Urinary bladder (tissue), 4 donors: ENCODE data around the gene TCFL5. TPM values are rescaled to one million over a fixed set of nuclear protein-coding genes. Genes with fewer than 3 reads are reported as not detected.

Experiments
- DNase-seq: peaks from one replicate; pipeline ENCODE4 v3.0.0-alpha.2; 2015; ENCODE audit errors: extremely low spot score
- H3K27ac ChIP-seq: one replicate; pipeline ENCODE4 v1.5.1; 2013; ENCODE audit warnings: low read depth, mild to moderate bottlenecking, moderate library complexity
- H3K36me3 ChIP-seq: one replicate; pipeline ENCODE4 v1.6.1; 2013; ENCODE audit warnings: mild to moderate bottlenecking, moderate library complexity; ENCODE audit not compliant: insufficient read depth
- H3K4me1 ChIP-seq: one replicate; pipeline ENCODE4 v1.6.1; 2013; ENCODE audit warnings: mild to moderate bottlenecking, moderate library complexity; ENCODE audit not compliant: insufficient read depth
- H3K4me3 ChIP-seq: one replicate; pipeline ENCODE4 v1.5.1; 2013; ENCODE audit warnings: low read depth, low read length
- WGBS: extraction: QIAGEN DNeasy Blood & Tissue Kit; methylation state at CpG from one replicate; pipeline ENCODE4 v1.1.7; 2013; 5-methylcytosine and 5-hydroxymethylcytosine counted together
- polyA plus RNA-seq: library from polyadenylated mRNA; stranded (reverse); fragments of 200-250 nt; gene quantifications from one replicate; pipeline ENCODE4 v1.2.3, GENCODE V29; 2013
- total RNA-seq: library from RNA; depleted of rRNA; stranded (reverse); fragments of >200 nt; gene quantifications from one replicate; pipeline ENCODE4 v1.2.3, GENCODE V29; 2014
- donor health status: healthy with polysubstance abuse.
- donor health status: healthy.

TCFL5 gene
- total and polyA plus RNA-seq, 2 donors, result 10.7 to 21.0 TPM

DNA sequence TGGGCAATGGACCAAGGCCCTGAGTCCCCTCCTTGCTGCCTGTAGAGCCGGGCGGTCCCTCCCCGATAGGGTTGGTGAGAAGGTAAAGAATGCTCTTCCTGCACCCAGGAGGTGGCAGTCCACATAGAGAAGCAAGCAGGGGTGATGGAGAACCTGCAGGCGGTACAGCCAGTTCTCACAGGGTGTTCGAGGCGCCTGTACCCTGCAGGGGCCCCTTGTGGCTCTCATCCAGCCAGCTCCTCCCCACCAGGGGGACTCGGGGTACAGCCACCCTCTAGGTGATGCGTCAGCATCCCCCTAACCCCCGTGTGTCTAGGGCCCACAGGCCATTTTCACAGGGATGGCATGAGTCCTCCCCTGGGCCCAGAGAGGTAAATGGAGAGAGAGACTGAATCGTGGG is 49.9 kb downstream of the TCFL5 start:
- WGBS, result 80% methylated on average over 10 of the region's 10 CpGs
- H3K36me3 ChIP-seq, result peaks cover 12% of the 10 kb centered on the region
- H3K27ac ChIP-seq, result no peak overlapping the region
- peaks cover 4% of the 10 kb centered on the region for H3K4me1 ChIP-seq
- no peak overlapping the region for H3K4me3 ChIP-seq
- DNase-seq, result no peak

DNA sequence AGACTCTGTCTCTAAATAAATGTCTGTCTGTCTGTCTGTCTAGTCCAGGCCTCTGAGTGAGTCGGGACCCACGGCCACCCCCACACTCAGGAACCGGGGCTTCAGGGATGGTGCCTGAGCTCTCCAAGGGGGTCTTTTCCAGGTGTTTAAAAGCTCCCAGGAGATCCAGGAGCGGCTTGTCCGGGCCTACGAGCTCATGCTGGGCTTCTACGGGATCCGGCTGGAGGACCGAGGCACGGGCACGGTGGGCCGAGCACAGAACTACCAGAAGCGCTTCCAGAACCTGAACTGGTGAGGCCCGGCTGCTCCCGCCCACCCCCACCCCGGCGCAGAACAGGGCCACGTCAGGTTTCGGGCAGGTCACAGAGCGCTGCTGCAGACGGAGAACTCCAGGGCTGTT is 50.3 kb downstream of the TCFL5 start:
- Histone ChIP-seq H3K4me1 (peaks cover under 1% of the 10 kb centered on the region), H3K4me3 (no peak overlapping the region), H3K27ac (no peak overlapping the region), H3K36me3 (peaks cover 12% of the 10 kb centered on the region)
- WGBS, result 94% methylated on average over 21 of the region's 21 CpGs
- no peak for DNase-seq

DNA sequence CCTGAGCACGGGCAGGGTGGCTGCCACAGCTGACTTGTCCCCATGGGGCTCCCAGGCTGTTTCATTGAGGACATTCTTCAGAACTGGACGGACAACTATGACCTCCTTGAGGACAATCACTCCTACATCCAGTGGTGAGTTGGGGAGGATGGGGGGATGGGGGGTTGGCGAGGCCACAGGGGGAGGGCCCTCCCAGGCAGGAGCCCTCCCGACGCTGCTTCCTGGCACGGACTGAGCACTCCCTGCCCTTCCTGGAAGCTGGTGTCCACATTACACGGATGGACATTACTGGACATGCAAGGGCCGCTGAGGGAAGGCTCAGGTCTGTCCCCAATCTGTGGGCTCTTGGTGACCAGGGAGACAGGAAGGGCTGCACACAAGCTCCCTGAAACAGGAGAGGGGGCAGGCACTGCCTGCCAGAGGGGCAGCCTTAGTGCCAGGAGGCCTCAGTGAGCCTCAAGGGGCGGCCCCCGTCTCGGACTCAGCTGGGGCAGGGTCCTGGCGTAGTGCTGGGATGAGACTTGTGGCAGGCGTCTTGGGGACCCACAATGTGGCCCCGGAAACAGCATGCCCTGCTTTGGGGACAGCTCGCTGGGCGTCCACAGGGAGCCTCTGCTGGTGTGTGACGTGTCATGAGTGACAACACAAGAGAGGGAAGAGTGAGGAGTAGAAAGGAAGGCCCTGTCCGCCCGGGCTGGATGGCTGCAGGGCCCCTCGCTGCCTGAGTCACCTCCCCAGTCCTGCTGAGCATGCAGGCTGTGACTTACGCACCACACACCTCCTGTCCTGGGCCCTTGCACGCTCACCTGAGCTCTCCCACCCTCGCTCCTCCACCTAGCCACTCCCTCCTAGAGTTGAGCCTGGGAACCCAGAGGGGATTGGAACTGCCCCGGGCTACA is 51.8 kb downstream of the TCFL5 start:
- Histone ChIP-seq H3K27ac (no peak overlapping the region), H3K4me3 (no peak overlapping the region), H3K4me1 (peaks cover 2% of the 10 kb centered on the region), H3K36me3 (peaks cover 12% of the 10 kb centered on the region)
- WGBS, result 93% methylated on average over 24 of the region's 24 CpGs
- DNase-seq, result no peak

DNA sequence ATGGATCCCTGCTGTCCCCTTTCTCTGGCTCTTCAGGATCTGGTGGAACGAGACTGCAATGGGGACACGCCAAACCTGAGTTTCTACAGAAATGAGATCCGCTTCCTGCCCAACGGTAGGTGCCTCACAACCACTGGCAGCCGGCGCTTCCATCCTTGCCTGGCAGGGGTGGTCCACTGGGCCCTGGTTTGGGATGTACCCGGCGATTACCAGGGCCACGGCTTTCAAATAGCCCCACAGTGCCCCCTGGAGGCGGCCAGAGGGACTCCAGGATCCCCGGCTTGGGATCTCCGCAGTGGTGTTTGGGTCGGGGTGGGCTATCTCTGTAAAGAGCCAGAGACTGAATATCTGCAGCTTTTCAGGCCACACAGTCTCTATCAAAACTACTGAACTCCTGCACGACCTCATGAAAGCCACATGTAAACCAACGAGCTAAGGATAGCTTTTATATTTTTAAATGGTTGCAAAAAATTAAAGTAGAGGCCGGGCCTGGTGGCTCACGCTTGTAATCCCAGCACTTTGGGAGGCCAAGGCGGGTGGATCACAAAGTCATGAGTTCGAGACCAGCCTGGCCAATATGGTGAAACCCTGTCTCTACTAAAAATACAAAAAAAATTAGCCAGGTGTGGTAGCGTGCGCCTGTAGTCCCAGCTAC is 53.3 kb downstream of the TCFL5 start:
- Histone ChIP-seq H3K4me1 (peaks cover 2% of the 10 kb centered on the region), H3K4me3 (no peak overlapping the region), H3K27ac (no peak overlapping the region), H3K36me3 (peaks cover 12% of the 10 kb centered on the region)
- no peak for DNase-seq
- 44% methylated on average over 21 of the region's 21 CpGs for WGBS

DNA sequence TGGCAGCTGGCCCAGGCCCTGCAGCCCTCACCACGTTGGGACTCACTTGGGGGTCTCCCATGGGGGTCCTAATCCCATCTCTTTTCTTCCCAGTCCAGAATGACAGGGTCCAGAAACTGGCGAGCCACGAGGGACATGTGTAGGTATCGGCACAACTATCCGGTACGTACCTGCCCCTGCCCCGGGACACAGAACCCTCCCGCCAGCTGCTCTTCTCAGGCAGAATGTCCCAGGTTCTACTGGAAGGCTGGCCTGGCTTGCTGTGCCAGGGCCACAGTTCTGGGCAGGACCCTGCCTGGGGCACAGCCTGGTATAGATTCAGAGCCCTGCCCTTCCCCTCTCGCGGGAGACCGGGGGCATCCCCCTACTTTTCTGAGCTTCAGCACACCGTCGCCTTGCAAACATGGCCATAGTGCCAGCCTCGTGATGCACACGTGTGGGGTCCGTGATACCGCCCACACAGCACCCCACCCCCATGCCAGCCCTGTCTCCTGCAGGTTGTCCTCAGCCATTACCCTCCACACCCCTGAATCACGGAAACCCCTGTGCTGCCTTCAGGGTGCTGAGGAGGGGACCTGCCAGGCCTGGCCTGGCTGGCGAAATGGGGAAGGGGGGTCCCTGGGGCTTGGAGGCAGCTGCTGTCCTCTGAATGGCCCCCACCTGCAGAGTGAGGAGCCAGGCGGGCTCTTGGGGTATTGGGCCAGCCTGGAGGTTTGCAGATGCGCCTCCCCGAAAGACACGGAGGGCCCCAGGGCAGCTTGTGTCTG is 54.0 kb downstream of the TCFL5 start:
- 83% methylated on average over 23 of the region's 23 CpGs for WGBS
- peaks cover 10% of the 10 kb centered on the region for H3K36me3 ChIP-seq
- no peak for DNase-seq

DNA sequence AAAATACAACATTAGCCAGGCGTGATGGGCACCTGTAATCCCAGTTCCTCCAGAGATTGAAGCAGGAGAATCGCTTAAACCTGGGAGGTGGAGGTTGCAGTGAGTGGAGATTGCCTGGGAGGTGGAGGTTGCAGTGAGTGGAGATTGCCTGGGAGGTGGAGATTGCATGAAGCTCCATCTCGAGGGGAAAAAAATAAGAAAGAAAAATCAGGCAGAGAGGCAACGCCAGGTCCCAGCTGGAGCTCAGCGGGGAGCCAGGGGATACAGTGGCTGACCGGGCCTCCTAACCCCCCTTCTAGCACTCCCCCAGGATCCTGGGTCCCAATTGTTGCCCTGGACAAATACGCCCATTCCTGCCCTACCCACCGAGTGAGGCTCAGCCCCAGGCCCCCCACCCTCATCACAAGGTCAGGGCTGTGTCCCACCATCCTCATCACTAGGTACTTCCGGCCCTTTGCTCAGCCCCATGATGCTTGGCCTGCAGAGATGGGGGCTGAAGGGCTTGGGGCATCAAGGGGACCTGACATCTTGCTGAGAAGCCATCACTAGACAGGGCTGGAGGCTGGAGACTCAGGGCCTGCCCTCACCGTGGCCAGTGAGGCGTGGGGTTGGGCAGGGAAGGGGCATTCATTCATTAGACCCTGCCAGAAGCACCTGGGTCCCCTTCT is 55.1 kb downstream of the TCFL5 start:
- Histone ChIP-seq H3K27ac (no peak overlapping the region), H3K4me1 (peaks cover 2% of the 10 kb centered on the region), H3K4me3 (no peak overlapping the region), H3K36me3 (peaks cover 2% of the 10 kb centered on the region)
- 65% methylated on average over 11 of the region's 11 CpGs for WGBS
- DNase-seq, result no peak

More for the DNA sequence above, 54.0 kb downstream of the TCFL5 start:
- Histone ChIP-seq H3K27ac (no peak overlapping the region), H3K4me1 (peaks cover 2% of the 10 kb centered on the region), H3K4me3 (no peak overlapping the region)

DNA sequence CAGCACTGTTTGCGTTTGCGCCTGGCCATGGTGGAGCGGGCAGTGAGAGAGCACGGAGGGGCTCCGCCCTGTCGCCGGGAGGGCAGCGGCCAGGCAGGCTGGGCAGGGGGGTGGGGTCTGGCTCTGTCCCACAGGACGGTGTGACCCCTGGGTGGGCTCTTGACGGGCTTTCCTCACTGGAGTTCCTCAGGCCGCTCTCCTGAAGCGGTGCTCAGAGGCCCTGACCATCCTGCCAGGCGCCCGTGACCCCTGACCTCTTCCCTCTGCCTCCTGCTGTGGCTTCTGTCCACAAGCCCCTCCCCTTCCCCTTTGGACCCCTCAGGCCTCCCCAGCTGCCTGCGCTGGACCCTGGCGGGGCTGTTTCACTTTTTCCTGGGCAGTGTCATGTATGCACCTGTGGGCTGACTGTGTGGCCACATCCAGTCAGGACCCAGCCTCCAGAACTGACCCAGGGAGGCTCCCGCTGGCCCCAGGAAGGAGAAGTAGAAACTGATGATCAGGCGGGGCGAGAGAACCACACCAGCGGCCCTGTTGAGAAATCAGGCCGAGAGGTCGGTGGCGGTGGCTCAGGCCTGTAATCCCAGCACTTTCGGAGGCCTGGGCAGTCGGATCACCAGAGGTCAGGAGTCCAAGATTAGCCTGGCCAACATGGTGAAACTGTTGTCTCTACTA is 55.8 kb downstream of the TCFL5 start:
- no peak for DNase-seq
- peaks cover 2% of the 10 kb centered on the region for H3K36me3 ChIP-seq
- no peak overlapping the region for H3K27ac ChIP-seq
- H3K4me3 ChIP-seq, result peak overlapping the region; percentile 95
- 28% methylated on average over 25 of the region's 25 CpGs for WGBS
- H3K4me1 ChIP-seq, result peaks cover 2% of the 10 kb centered on the region

DNA sequence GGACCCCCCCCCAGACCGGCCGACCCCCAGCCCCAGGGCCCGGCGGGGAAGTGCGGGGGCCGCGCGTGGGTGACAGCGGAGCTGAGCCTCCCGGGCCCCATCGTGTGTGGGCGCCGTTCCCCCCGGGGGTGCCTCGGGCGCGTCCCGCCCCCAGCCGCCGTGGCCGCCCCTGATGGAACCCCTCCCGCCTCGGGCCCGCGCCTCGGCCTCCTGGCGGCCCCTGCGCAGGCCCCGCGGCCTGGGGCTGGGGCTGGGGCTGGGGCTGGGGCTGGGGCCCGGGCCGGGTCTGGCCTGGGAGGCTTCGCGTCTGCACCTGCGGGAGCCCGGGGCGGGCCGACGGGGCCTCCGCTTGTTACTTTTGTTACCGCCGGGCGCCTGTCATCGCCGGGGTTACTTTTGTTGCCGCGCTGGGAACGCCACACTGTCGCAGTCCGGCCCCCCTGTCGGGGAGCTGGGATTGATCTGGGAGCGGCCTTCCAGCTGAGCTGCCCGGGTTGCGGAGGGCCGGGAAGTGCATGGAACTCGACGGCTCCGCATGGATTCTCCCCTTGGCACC is 56.4 kb downstream of the TCFL5 start:
- peak overlapping the region; percentile 83 for H3K27ac ChIP-seq
- DNase-seq, result no peak
- peaks cover 2% of the 10 kb centered on the region for H3K36me3 ChIP-seq
- WGBS, result under 1% methylated on average over 58 of the region's 58 CpGs
- H3K4me3 ChIP-seq, result peak overlapping the region; percentile 95
- H3K4me1 ChIP-seq, result peaks cover 2% of the 10 kb centered on the region

DNA sequence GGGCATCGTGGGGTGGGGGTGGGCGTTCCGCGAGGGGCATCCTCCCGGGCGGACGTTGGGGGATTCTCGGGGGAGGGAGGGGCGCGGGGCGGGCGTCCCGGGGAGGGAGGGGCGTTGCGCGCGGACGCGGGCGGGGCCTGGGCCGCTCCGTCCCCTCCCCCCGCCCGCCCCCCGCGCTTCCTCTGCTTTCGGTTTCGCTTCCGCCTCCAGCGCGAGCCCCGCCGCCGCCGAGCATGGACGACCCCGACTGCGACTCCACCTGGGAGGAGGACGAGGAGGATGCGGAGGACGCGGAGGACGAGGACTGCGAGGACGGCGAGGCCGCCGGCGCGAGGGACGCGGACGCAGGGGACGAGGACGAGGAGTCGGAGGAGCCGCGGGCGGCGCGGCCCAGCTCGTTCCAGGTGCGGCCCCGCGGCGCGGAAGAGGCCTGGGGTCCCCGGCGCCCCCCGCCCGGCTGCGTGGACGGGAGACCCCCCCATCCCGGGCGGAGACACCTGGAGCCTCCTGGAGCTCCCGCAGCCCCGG is 56.9 kb downstream of the TCFL5 start, which contains the start of gene OGFR:
TSS of gene OGFR (plus strand) at position 209 of the 528 bp plus-strand sequence. CDS start at position 234, 25 bp downstream.
- under 1% methylated on average over 76 of the region's 77 CpGs for WGBS
- DNase-seq, result no peak
- Histone ChIP-seq H3K4me1 (peaks cover 2% of the 10 kb centered on the region), H3K36me3 (peaks cover 2% of the 10 kb centered on the region), H3K27ac (peak within 1 kb of the TSS; percentile 83), H3K4me3 (peak within 1 kb of the TSS; percentile 95)

DNA sequence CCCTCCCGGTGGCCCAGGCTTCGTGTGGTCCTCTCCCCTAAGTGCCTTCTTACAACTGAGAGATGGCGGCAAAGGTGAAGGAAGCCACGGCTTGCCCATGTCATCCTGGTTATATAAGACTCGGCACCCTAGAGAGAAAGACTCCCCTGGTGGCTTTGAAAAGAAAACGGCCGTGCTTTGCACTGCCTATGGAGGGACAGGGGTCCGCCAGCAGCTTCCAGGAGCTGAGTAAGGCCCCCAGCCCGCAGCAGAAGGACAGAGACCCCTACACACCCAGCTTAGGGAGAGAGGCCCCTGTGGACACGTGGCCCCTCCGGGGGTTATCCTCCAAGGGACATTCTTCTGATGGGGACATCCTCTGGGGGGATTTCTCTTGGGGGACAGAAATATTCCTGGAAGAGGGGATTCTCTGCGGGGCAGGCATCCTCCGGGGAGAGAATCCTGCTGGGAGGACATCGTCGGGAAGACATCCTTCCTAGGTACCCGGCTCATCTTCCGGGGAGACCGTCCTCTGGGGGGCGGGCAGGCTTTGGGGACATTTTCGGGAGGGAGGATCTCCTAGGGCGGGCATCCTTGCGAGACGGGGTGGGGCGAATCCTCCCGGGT is 57.5 kb downstream of the TCFL5 start:
- DNase-seq, result no peak
- H3K36me3 ChIP-seq, result peaks cover 2% of the 10 kb centered on the region
- peaks cover 2% of the 10 kb centered on the region for H3K4me1 ChIP-seq
- peak overlapping the region; percentile 95 for H3K4me3 ChIP-seq
- WGBS, result 17% methylated on average over 25 of the region's 25 CpGs
- H3K27ac ChIP-seq, result no peak overlapping the region

DNA sequence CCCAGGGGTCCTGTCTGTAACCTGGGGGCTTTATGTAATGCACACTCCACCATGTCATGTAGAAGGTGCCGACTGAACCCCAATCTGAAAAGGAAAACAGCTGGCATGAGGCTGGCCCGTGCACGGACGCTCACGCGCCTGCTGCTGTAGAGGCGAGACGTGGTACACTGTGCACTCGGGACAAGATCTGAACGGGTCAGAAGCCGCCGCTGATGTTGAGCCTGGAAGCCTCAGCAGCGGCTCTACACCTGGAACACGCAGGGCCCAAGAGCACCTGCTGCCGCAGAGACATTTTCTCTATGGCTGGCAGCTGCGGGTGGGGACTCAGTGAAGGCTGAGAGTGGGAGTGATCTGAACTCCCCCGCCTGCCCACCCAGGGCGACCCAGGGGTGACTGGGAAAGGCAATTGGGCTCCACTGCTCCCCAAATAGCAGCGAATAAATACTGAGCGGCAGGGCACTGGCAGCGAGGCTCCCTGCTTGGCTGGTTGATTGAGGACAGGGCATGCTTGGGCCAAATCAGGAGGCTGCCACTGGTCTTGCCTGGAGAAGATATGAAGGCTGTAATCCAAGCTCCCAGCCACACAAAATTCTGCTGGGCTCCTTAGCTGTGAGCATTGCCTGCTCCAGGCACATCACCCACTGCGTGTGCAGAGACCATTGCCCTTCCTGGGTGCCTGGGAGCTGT is 59.5 kb downstream of the TCFL5 start:
- H3K4me3 ChIP-seq, result no peak overlapping the region
- 86% methylated on average over 22 of the region's 22 CpGs for WGBS
- DNase-seq, result no peak
- H3K27ac ChIP-seq, result no peak overlapping the region
- H3K36me3 ChIP-seq, result no peaks in the 10 kb centered on the region
- peaks cover 2% of the 10 kb centered on the region for H3K4me1 ChIP-seq
